ENCODE results near the gene PTPN12.
"Not testable (repeated sequence)": the region's sequence is repeated elsewhere in the genome, so short reads cannot be mapped to it uniquely, and the experiment has no call there.

The PTPN12 gene

GRCh38 chr7:77538281-77539212 lies 1.5 kb downstream of the PTPN12 start:
- DNase-seq: peak in 49 of 56 donors; percentile 5 to 73 (median 42)

DNA sequence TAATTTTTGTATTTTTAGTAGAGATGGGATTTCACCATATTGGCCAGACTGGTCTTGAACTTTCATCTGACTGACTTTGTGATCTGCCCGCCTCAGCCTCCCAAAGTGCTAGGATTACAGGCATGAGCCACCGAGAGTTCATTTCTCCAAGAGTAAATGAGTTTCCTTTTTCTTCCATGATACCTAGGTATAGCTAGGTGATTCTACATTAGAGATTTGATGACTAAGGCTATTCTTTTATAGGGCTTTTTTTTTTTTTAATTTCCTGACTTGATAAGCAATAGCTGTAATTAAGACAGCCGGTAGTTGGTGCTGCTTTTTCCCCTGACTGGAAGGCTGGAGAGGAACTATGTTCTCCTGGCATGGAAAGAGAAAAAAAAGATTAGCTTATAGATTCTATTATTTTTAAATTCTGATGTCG lies 3.3 kb downstream of the PTPN12 start:
- DNase-seq: no peak

GRCh38 chr7:77540993-77541392 lies 3.9 kb downstream of the PTPN12 start:
- not testable (repeated sequence) for DNase-seq

GRCh38 chr7:77542409-77542808 lies 5.3 kb downstream of the PTPN12 start:
- no peak for DNase-seq

DNA sequence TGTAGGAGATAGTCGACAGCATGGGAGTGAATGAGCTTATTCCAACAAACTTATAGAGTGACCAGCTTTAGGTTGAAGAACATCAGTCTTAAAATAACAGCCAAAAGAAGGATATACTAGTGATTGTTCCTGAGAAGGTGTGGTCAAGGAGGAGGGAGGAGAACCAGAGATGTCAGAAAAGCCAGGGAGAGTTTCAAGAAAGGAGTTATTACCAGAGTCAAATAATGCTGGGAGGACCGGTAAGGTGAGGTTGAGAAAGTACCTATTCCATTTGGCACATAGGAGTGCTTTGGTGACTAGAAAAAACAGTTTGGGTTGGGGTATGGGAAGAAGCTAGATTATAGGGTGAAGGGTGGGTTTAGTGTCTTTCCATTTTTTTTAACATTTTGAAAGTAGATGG lies 5.8 kb downstream of the PTPN12 start:
- no peak for DNase-seq

GRCh38 chr7:77543910-77544309 lies 6.8 kb downstream of the PTPN12 start:
- no peak for DNase-seq

- DNase-seq: no peak
Measured at GRCh38 chr7:77544518-77544917, 7.4 kb downstream of the PTPN12 start.

DNA sequence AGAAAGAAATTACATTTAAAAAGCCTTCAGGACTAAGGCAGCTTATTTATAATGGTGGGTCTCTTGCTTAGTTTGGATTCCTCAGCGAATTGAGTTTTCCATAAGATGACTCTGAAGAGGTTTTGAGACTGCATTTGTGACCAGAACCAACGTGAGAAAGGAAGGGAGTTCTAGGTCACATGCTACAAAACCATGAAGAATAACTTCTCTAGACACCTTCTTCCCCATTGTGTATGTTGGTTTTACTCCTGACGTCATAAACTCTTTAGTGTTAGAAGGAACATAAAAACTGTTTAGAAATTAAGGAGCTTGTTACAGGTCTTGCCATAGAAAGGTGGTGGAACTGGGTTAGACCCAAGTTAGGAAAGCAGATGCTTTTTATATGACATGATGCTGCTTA lies 11.1 kb downstream of the PTPN12 start:
- DNase-seq: no peak

GRCh38 chr7:77549106-77549870 lies 12.2 kb downstream of the PTPN12 start:
- no peak for DNase-seq

DNA sequence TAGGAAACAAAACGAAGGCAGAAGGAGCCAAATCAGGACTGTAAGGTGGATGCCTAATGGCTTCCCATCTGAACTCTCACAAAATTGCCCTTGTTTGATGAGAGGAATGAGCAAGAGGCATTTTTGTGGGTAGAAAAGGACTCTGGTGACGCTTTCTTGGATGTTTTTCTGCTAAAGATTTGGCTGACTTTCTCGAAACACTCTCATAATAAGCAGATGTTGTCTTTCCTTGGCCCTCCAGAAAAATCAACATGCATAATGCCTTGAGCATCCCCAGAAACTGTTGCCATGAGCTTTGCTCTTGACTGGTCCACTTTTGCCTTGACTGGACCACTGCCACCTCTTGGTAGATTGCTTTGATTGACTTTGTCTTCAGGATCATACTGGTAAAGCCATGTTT lies 13.5 kb downstream of the PTPN12 start:
- no peak for DNase-seq

DNA sequence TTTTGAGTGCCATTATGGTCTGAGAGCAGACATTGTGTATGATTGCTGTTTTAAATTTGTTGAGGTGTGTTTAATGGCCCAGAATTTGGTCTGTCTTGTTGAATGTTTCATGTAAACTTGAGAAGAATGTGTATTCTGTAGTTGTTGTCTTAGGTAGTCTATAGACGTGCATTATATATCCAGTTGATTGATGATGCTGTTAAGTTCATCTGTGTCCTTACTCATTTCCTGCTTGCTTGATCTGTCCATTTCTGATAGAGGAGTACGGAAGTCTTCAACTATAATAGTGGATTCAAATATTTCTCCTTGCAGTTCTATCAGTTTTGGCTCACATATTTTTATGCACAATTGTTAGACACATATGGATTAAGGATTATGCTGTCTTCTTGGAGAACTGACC lies 16.0 kb downstream of the PTPN12 start:
- DNase-seq: no peak

GRCh38 chr7:77558284-77558967 lies 21.3 kb downstream of the PTPN12 start:
- DNase-seq: no peak

DNA sequence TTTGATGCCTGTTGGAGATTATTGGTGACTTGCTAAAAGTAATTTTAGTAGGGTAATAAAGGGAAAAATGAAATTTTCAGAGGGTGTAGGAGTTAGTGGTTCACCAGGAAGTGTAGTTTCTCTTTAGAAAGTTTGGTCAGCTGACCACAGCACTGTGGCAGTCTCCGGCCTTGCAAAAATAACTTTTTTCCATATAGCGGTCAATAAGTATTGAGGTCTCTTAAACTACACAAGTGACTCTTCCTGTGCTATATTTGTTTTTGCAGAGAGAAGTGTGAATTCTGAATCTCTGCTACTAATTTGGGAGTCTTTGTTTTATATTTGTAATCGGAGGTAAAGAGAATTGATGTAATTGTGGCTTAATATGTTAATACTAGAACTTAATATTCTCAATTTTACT lies 24.3 kb downstream of the PTPN12 start:
- DNase-seq: no peak

DNA sequence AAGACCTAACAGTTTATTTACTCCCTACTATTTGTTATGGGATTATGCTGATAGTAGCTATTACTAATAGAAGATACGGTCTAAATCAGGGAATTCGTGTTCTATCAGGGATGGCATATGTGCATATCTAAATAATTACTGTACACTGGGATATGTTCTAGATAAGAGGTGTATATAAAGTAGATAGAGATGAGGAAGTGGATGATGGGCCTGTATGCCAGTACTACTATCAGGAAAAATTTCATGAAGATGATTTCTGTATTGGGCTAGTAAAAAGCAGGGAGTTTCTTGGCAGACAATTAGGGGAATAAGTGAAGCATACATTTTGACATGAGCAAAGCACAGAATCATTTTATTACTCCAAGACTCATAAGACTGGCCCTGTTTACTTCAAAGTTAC lies 26.2 kb downstream of the PTPN12 start:
- no peak for DNase-seq

GRCh38 chr7:77565917-77566316 lies 28.8 kb downstream of the PTPN12 start:
- DNase-seq: no peak

DNA sequence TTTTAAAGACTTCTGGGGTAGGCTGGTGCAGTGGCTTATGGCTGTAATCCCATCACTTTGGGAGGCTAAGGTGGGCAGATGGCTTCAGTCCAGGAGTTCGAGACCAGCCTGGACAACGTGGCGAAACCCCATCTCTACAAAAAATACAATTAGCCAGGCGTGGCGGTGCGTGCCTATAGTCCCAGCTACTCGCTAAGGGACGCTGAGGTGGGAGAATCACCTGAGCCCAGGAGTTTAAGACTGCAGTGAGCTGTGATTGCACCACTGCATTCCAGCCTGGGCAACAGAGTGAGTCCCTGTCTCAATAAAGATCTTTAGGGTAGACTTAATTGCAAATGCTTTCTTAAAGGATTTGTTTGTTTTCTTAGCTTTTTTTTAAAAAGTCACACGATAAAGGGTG lies 29.3 kb downstream of the PTPN12 start:
- DNase-seq: no peak

- no peak for DNase-seq
Measured at GRCh38 chr7:77569514-77570232, 32.6 kb downstream of the PTPN12 start.

DNA sequence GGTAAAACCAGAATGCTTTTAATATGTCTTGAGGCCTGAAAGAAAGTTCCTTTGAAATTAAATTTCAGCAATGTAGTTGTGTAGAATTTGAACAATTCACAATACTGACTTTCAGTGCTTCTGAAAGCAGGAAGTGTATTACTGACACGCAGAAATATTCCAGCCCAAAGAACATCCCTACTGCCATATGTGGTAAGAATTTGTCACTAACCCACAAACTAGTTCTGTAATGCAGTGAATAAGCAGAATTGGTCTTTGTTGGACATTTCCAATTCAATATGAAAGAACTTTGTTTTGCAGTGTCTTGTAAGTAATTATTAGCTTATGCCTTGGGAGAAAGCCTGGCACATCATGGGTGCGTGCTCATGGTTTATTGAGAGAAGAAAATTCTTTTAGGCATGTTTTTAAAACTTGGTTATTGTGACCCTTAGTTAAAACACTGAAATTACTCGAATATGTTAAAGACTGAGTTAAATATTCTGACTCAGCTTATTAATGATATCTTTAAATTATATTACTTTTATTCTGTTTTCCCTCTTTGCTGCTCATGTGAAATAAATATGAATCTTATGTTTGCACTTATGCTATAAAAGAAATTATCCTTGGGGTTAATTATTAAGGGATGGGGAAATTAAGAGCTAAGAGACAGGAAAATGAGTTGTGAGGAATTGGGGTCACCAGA lies 33.4 kb downstream of the PTPN12 start:
- DNase-seq: peak in 1 of 56 donors; percentile 3

GRCh38 chr7:77571801-77572200 lies 34.7 kb downstream of the PTPN12 start:
- DNase-seq: no peak

- no peak for DNase-seq
Measured at GRCh38 chr7:77575187-77575586, 38.1 kb downstream of the PTPN12 start.

GRCh38 chr7:77576856-77577255 lies 39.8 kb downstream of the PTPN12 start:
- DNase-seq: no peak

Data from nucleus accumbens (tissue), 56 donors.